C4-2B (cell line): Measurements from ENCODE around the gene NOXRED1.
A peak's percentile ranks its signal among the peaks of the same experiment; 100 is the strongest.

Experiments
- H3K27ac ChIP-seq: fragments of 450-650 bp; 2 replicates; pipeline ENCODE4 v1.5.1; 2017
- ZFX ChIP-seq: fragments of 450-650 bp; IDR thresholded peaks from 2 replicates; pipeline ENCODE4 v1.6.1; 2017
- TF ChIP-seq, protein P1 (sequence below): fragments of 450-650 bp; conservative IDR thresholded peaks from 2 replicates; pipeline ENCODE4 v1.5.1; 2017; ENCODE audit warnings: mild to moderate bottlenecking

Gene NOXRED1

DNA sequence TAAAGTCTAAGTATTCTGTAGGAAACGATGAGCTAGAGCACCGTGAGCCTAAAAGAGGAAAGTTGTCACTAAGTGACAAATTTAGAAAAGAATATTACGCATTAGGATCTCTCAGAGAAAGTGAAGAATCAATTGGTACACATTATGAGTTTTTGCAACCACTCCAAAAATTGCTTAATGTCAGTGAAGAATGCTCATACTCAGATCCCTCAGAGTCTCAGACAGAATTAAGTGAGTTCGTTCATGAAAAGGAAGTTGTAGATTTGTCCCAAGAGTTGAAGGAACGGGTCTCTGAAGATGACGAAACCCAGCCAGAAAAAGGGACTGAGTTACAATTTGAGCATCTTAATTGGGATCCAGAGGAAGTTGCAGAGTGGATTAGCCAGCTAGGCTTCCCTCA lies 44.6 kb downstream of the NOXRED1 start:
- H3K27ac ChIP-seq: no peak overlapping the region
- no peak for TF ChIP-seq ZFX
- TF ChIP-seq, protein P1, sequence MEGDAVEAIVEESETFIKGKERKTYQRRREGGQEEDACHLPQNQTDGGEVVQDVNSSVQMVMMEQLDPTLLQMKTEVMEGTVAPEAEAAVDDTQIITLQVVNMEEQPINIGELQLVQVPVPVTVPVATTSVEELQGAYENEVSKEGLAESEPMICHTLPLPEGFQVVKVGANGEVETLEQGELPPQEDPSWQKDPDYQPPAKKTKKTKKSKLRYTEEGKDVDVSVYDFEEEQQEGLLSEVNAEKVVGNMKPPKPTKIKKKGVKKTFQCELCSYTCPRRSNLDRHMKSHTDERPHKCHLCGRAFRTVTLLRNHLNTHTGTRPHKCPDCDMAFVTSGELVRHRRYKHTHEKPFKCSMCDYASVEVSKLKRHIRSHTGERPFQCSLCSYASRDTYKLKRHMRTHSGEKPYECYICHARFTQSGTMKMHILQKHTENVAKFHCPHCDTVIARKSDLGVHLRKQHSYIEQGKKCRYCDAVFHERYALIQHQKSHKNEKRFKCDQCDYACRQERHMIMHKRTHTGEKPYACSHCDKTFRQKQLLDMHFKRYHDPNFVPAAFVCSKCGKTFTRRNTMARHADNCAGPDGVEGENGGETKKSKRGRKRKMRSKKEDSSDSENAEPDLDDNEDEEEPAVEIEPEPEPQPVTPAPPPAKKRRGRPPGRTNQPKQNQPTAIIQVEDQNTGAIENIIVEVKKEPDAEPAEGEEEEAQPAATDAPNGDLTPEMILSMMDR: no peak

DNA sequence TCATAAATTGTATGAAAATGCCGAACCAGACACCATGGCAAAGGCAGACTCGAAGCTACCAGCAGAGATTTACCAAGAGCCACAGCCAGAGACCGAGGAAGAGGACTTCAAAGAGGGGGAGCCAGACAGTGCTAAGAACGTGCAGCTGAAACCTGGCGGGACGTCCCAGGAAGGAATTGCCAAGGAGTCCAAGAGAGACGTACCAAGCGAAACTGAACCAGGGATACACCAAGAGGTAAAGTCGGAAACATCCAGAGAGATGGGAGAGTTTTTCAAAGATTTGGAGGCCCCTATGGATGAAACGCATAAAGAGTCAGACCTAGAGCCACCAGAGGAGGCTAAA lies 45.9 kb downstream of the NOXRED1 start:
- peak overlapping the region; percentile 75 for H3K27ac ChIP-seq

DNA sequence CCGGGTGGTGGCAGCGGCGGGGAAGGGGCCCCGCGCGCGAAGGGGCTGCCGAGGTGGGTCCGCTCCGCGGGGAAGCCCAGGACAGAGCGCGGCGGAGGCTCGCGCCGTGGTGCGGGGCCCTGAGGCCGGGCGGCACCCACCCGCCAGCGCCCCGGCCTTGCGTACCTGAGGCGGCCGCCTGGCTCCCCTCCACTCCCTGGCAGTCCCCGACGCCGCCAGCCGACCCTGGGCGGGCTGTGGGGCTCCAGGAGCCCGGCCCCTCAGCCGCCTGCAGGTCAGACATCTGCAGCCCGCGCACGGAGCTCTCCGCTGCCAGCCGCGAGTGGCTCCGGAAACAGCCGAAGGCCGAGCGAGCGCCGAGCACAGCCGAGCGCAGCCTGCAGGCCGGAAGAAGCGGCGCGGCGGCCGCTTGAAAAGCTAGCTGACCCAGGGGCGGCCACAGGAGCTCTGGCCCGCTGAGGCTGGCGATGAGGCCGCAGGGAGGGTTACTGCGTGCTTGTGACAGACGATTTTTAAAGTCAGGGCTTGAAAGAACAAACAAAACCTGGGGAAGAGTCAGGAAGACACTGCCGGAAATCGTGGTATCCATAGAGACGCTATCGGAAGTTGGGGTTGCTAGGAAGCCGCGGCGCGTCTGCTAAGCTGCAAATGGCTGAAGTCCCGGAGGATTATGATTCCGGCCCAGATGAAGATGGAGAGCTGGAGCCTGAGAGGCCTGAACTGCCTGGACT lies 46.4 kb downstream of the NOXRED1 start, which contains the start of the genes SAMD15 and TMED8:
SAMD15 (plus strand) TSS at position 609 of the 731 bp plus-strand sequence; CDS start at position 649, 40 bp downstream.
TMED8 (minus strand) TSS at position 324 of the 731 bp plus-strand sequence; CDS start at position 283, 41 bp downstream.
- peak within 1 kb of the TSS; percentile 75 for H3K27ac ChIP-seq
- TF ChIP-seq, protein P1: peak; percentile 33
- TF ChIP-seq ZFX: peak; percentile 91

More for the DNA sequence above, 45.9 kb downstream of the NOXRED1 start:
- TF ChIP-seq ZFX: no peak
- TF ChIP-seq, protein P1: no peak

DNA sequence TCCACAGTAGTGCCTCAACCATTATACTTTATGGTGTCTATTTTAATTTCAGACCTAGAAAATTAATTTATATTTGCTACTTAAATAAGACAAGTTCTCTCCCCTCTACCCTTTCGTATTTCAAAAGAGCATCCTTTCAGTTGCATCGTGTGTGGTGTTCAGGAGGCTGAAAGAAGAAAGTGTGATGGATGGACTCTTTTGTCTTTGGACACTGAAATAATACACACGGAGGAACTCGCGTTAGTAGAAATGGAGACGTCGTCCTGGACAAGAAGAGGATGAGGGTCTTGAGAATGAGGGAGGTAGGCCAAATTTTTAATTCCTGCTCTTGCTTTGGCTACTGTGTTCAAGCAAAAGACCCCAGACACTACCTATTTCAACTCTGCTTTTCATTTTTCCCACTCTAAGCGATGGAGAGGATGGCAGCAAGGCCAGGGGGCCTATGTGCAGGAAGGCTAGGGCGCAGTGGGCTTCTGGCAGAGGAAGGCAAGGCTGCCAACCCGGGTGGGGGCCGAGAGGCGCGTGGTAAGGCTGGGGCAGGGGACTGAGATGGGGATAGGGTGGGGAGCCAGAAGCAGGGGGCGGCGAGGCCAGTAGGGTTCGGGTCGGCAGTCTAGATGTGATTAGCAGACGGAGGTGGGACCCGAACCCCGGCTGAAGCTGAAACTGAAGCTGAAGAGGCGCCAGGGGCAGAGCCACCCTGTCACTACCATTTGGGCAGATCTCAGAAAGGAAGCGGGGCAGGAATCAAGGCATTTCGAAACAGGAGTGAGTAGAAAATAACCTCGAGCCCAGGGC lies 47.2 kb downstream of the NOXRED1 start:
- peak overlapping the region; percentile 75 for H3K27ac ChIP-seq
- no peak for TF ChIP-seq ZFX
- TF ChIP-seq, protein P1: no peak

DNA sequence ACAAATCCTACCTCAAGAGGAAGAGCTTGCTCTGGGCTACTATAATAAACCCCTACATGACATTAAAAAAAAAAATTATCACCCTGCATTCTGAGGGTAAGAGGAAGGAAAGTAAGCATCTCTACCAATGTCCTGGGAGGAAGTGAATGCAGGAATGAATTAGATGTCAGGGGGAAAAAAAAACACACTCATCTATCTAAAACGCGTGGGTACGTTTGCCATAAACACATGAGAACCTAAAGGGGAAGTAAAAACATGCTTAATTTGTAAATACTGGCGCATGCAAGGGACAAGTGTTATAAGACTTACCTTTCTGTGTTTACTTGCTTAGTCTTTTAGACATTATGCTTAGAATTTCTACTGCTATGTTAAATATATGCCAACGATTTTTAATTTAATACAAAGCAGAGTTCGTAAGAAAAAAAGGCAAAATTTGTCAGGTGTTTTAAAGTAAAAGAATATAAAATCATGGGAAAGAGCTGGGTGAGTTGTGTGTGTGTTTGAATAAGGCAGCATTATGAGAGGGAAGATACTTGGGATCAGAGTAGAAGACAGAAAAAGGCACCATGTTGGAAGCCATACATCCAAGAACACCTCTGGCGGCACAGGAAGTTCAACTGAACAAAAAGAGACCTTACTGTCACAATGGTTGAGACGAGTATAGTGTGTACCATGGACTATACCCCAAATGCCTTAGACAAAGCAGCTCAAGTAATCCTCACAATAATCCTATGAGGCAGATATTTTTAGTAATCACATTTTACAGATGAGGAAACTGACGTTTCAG lies 48.0 kb downstream of the NOXRED1 start:
- no peak overlapping the region for H3K27ac ChIP-seq
- TF ChIP-seq, protein P1: no peak
- no peak for TF ChIP-seq ZFX

DNA sequence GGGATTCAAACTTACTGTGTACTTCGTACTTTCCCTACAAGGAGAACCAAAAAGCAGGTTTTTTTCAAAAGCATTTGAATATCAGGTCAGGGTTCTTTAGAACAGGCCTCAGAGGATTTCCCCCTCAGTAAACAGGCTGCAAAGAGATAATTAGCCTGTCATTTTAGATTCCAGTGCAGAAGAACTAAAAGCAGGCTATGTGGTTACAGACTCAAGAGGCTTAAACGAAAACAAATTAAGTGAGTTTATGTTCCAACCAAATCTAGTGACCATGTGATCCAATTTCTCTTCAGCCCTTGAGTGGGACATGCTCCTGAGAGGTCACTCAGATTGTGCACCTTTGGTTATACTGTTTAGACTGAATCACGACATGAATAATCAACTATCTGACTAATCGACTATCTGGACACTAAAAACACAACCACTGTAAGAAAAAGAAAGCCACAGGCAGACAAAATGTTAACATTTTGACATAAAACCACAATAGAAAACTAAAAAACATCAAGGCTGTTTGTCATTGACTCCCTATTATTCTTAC lies 51.0 kb downstream of the NOXRED1 start:
- no peak overlapping the region for H3K27ac ChIP-seq
- TF ChIP-seq ZFX: no peak
- TF ChIP-seq, protein P1: no peak
